GM23338 (cell line): ENCODE measurements around the gene NEU4. TPM values are rescaled to one million over a fixed set of nuclear protein-coding genes. Genes with fewer than 3 reads are reported as not detected.

ENCODE experiments used
- ATAC-seq: fragments of 200-7000 bp; cut with Tn5 transposase; 3 replicates; pipeline ENCODE4 v1.9.1; 2020
- DNase-seq: peaks from one replicate; pipeline ENCODE4 v3.0.0-alpha.2; 2015; ENCODE audit warnings: low spot score
- H2AFZ ChIP-seq: fragments of 200-600 bp; sonication (generic); 2 replicates; pipeline ENCODE4 v1.8.0; 2016; ENCODE audit warnings: antibody characterized with exemption, mild to moderate bottlenecking, moderate library complexity
- H3F3A ChIP-seq: fragments of 200-600 bp; sonication (generic); replicated peaks from 2 replicates; pipeline ENCODE4 v1.8.0; 2017; ENCODE audit warnings: antibody characterized with exemption, mixed run types, low read depth
- H3K27ac ChIP-seq: fragments of 200-600 bp; sonication (generic); 2 replicates; pipeline ENCODE4 v1.6.1; 2016; ENCODE audit warnings: low read depth
- H3K27me3 ChIP-seq: fragments of 200-600 bp; sonication (generic); 2 replicates; pipeline ENCODE4 v1.8.0; 2016; ENCODE audit warnings: mild to moderate bottlenecking, mixed run types, moderate library complexity; ENCODE audit not compliant: insufficient read depth
- H3K36me3 ChIP-seq: fragments of 200-600 bp; sonication (generic); 2 replicates; pipeline ENCODE4 v1.8.0; 2016; ENCODE audit warnings: mild to moderate bottlenecking; ENCODE audit not compliant: insufficient read depth
- H3K4me1 ChIP-seq: fragments of 200-600 bp; sonication (generic); 2 replicates; pipeline ENCODE4 v1.8.0; 2016; ENCODE audit warnings: mild to moderate bottlenecking, moderate library complexity; ENCODE audit not compliant: insufficient read depth
- H3K4me2 ChIP-seq: fragments of 200-600 bp; sonication (generic); 2 replicates; pipeline ENCODE4 v1.7.1; 2017; ENCODE audit warnings: mixed run types
- H3K4me3 ChIP-seq: fragments of 200-600 bp; sonication (generic); 2 replicates; pipeline ENCODE4 v1.6.1; 2016; ENCODE audit warnings: mixed run types
- H3K79me2 ChIP-seq: fragments of 200-600 bp; sonication (generic); replicated peaks from 2 replicates; pipeline ENCODE4 v1.8.0; 2017; ENCODE audit warnings: mild to moderate bottlenecking; ENCODE audit not compliant: insufficient read depth
- H3K9me2 ChIP-seq: fragments of 200-600 bp; sonication (generic); 2 replicates; pipeline ENCODE4 v1.8.0; 2017; ENCODE audit not compliant: insufficient read depth
- H4K20me1 ChIP-seq: fragments of 200-600 bp; sonication (generic); replicated peaks from 2 replicates; pipeline ENCODE4 v1.8.0; 2017; ENCODE audit warnings: mild to moderate bottlenecking; ENCODE audit not compliant: insufficient read depth
- H3K27ac Mint-ChIP-seq: 2 replicates; pipeline ENCODE4 v1.8.0; 2020; ENCODE audit warnings: inconsistent platforms, mild to moderate bottlenecking, moderate library complexity, mixed read lengths
- H3K27me3 Mint-ChIP-seq: 3 replicates; pipeline ENCODE4 v1.8.0; 2022; ENCODE audit warnings: low read depth, mild to moderate bottlenecking, moderate library complexity, mixed read lengths, inconsistent platforms; ENCODE audit not compliant: insufficient read depth, poor library complexity
- H3K36me3 Mint-ChIP-seq: 3 replicates; pipeline ENCODE4 v1.8.0; 2021; ENCODE audit warnings: low read depth, mild to moderate bottlenecking, inconsistent platforms, moderate library complexity, mixed read lengths
- H3K4me1 Mint-ChIP-seq: 3 replicates; pipeline ENCODE4 v1.8.0; 2020; ENCODE audit warnings: mild to moderate bottlenecking, inconsistent platforms, mixed read lengths
- H3K4me3 Mint-ChIP-seq: 3 replicates; pipeline ENCODE4 v1.8.0; 2021; ENCODE audit warnings: moderate library complexity, mild to moderate bottlenecking, inconsistent platforms, mixed read lengths
- H3K9me3 Mint-ChIP-seq: 3 replicates; pipeline ENCODE4 v1.8.0; 2020; ENCODE audit warnings: moderate library complexity, mild to moderate bottlenecking, inconsistent platforms, mixed read lengths
- CREB1 ChIP-seq: fragments of 250-450 bp; sonication (Bioruptor Pico); IDR thresholded peaks from 2 replicates; pipeline ENCODE4 v1.5.0; 2020; ENCODE audit warnings: low read depth, mild to moderate bottlenecking, moderate library complexity
- EZH2 ChIP-seq: fragments of 200-600 bp; sonication (generic); IDR thresholded peaks from one replicate; pipeline ENCODE4 v1.8.0; 2017; ENCODE audit warnings: antibody characterized with exemption, mild to moderate bottlenecking, low read depth; ENCODE audit not compliant: unreplicated experiment
- EZH2phosphoT487 ChIP-seq: fragments of 200-600 bp; sonication (generic); IDR thresholded peaks from one replicate; pipeline ENCODE4 v1.8.1; 2018; ENCODE audit warnings: antibody characterized with exemption; ENCODE audit not compliant: unreplicated experiment
- REST ChIP-seq: IDR thresholded peaks from one replicate; pipeline ENCODE4 v1.6.1; 2018; ENCODE audit warnings: antibody characterized with exemption; ENCODE audit not compliant: unreplicated experiment
- polyA plus RNA-seq: library from polyadenylated mRNA; unstranded; fragments of >200 nt; fragmentation: Nextera tagmentation; extraction: Ambion mirVana; gene quantifications from 2 replicates; pipeline ENCODE4 v1.2.1, GENCODE V29; 2016
- total RNA-seq: library from RNA; depleted of rRNA; stranded (reverse); fragments of >200 nt; shearing (Covaris generic); gene quantifications from 2 replicates; pipeline ENCODE4 v1.2.3, GENCODE V29; 2014

NEU4 gene
- total and polyA plus RNA-seq, 2 experiments from 2014 or later, result 0.29 to 1.2 TPM

DNA sequence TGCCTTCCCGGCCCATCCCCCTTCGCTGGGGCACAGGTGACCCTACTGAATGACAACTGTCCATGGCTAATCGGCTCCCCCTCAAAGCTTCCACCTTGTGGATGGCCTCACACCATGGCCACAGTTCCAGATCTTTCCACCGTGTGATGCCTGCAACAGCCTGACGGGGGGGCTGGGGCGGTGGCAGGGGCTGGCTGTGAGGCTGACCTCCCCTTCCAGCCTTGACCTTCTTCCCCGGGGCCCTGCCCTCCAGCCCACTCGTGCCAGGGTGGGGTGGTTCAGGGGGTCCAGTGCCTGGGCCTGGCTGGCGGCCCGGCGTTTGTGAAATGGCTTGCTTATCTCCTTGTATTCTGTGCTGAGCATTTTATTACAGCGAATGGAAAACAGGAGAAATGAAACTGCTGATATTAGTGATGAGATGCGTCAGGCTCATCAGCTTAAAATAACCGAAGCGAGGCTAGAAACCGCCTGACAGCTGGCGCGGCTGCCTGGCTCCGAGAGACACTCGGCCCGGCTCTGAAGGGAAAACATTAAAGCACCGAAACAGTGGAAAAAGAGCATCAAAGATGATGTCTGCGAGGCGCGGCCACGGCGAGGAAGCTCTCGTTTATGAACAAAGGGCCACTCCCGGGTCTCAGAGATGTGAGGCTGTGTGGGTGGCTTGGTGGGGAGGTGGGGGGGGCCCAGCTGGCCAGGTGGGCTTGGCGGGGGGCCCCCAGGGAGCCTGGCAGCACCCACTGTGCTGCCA, 50.6 kb downstream of the NEU4 start:
- H3F3A ChIP-seq, result peaks cover 5% of the 10 kb centered on the region; the same call in 1 of the 2 replicates
- H3K4me1 ChIP-seq, result peaks cover 7% of the 10 kb centered on the region; the same call in 1 of the 2 replicates
- H2AFZ ChIP-seq, result no peak overlapping the region
- no peak overlapping the region for H3K4me2 ChIP-seq
- H3K9me2 ChIP-seq, result no peaks in the 10 kb centered on the region
- H3K27ac ChIP-seq, result no peak overlapping the region
- DNase-seq, result no peak
- peak; percentile 18 for ATAC-seq
- H3K4me1 Mint-ChIP-seq, result peaks cover 16% of the 10 kb centered on the region
- no peak overlapping the region for H3K27ac Mint-ChIP-seq
- H4K20me1 ChIP-seq, result no peaks in the 10 kb centered on the region
- H3K4me3 ChIP-seq, result no peak overlapping the region
- H3K27me3 Mint-ChIP-seq, result peaks cover 16% of the 10 kb centered on the region
- no peaks in the 10 kb centered on the region; the same call in 2 of the 3 replicates for H3K36me3 Mint-ChIP-seq
- H3K9me3 Mint-ChIP-seq, result peaks cover 5% of the 10 kb centered on the region
- TF ChIP-seq EZH2 (no peak), EZH2phosphoT487 (no peak), REST (no peak)
- H3K36me3 ChIP-seq, result no peaks in the 10 kb centered on the region
- no peak overlapping the region for H3K4me3 Mint-ChIP-seq
- H3K27me3 ChIP-seq, result no peaks in the 10 kb centered on the region
- no peaks in the 10 kb centered on the region for H3K79me2 ChIP-seq

GRCh38 chr2:241860184-241861078, 51.4 kb downstream of the NEU4 start:
- no peaks in the 10 kb centered on the region; the same call in 2 of the 3 replicates for H3K36me3 Mint-ChIP-seq
- no peak for TF ChIP-seq REST
- no peak for TF ChIP-seq CREB1 (CRISPR knock-in tag)

More at GRCh38 chr2:241860184-241861078, 51.4 kb downstream of the NEU4 start:
- peaks cover 19% of the 10 kb centered on the region for H3K27me3 Mint-ChIP-seq
- H3K4me3 ChIP-seq, result no peak overlapping the region
- no peak overlapping the region for H2AFZ ChIP-seq
- H3K9me2 ChIP-seq, result no peaks in the 10 kb centered on the region
- no peaks in the 10 kb centered on the region for H3K36me3 ChIP-seq
- H3K4me1 ChIP-seq, result peaks cover 7% of the 10 kb centered on the region; the same call in 1 of the 2 replicates
- ATAC-seq (no peak), DNase-seq (no peak)
- no peak overlapping the region for H3K4me3 Mint-ChIP-seq
- H4K20me1 ChIP-seq, result no peaks in the 10 kb centered on the region
- no peak overlapping the region for H3K27ac ChIP-seq
- H3K27me3 ChIP-seq, result no peaks in the 10 kb centered on the region
- H3K9me3 Mint-ChIP-seq, result peaks cover 5% of the 10 kb centered on the region
- peaks cover 13% of the 10 kb centered on the region; the same call in 1 of the 2 replicates for H3F3A ChIP-seq
- H3K4me1 Mint-ChIP-seq, result peaks cover 24% of the 10 kb centered on the region
- no peak overlapping the region for H3K27ac Mint-ChIP-seq
- no peaks in the 10 kb centered on the region for H3K79me2 ChIP-seq
- H3K4me2 ChIP-seq, result no peak overlapping the region
